A172 (cell line): ENCODE data around the gene PDCD2L. TPM values are rescaled to one million over a fixed set of nuclear protein-coding genes. Genes with fewer than 3 reads are reported as not detected.
"Not testable (repeated sequence)": the region's sequence is repeated elsewhere in the genome, so short reads cannot be mapped to it uniquely, and the experiment has no call there.

Source experiments
- DNase-seq: peaks from one replicate; pipeline ENCODE4 v3.0.0-alpha.2; 2015; ENCODE audit warnings: low spot score
- total RNA-seq: library from RNA; depleted of rRNA; stranded (reverse); fragments of >200 nt; shearing (Covaris generic); gene quantifications from 2 replicates; pipeline ENCODE4 v1.2.3, GENCODE V29; 2014

Gene PDCD2L
- total RNA-seq, 1 experiment from 2014 or later = 42.1 TPM

- DNase-seq = no peak
Observed at GRCh38 chr19:34411216-34411615, 7.0 kb downstream of the PDCD2L start.

- DNase-seq = peak; percentile 35
Observed at GRCh38 chr19:34416021-34416545, 11.9 kb downstream of the PDCD2L start.

- no peak for DNase-seq
Observed at GRCh38 chr19:34418300-34418699, 14.1 kb downstream of the PDCD2L start.

GRCh38 chr19:34426096-34426661 lies 22.0 kb downstream of the PDCD2L start:
- DNase-seq = no peak

GRCh38 chr19:34428549-34429285 lies 24.5 kb downstream of the PDCD2L start:
- no peak for DNase-seq

GRCh38 chr19:34429553-34429952 lies 25.4 kb downstream of the PDCD2L start:
- DNase-seq = no peak

- peak; percentile 55 for DNase-seq
Observed at GRCh38 chr19:34430738-34431625, 26.8 kb downstream of the PDCD2L start.

- DNase-seq = no peak
Observed at GRCh38 chr19:34431681-34432402, 27.6 kb downstream of the PDCD2L start.

GRCh38 chr19:34432797-34433196 lies 28.6 kb downstream of the PDCD2L start:
- DNase-seq = no peak

GRCh38 chr19:34436716-34437115 lies 32.5 kb downstream of the PDCD2L start:
- DNase-seq = no peak

- no peak for DNase-seq
Observed at GRCh38 chr19:34448191-34448590, 44.0 kb downstream of the PDCD2L start.

- no peak for DNase-seq
Observed at GRCh38 chr19:34452723-34453122, 48.5 kb downstream of the PDCD2L start.

GRCh38 chr19:34454091-34454490 lies 49.9 kb downstream of the PDCD2L start:
- DNase-seq = no peak

GRCh38 chr19:34454685-34455084 lies 50.5 kb downstream of the PDCD2L start:
- DNase-seq = no peak

GRCh38 chr19:34455783-34456480 lies 51.7 kb downstream of the PDCD2L start:
- DNase-seq = not testable (repeated sequence)

GRCh38 chr19:34457446-34457845 lies 53.2 kb downstream of the PDCD2L start:
- DNase-seq = no peak

- no peak for DNase-seq
Observed at GRCh38 chr19:34458677-34459076, 54.5 kb downstream of the PDCD2L start.

- DNase-seq = no peak
Observed at GRCh38 chr19:34459614-34460013, 55.4 kb downstream of the PDCD2L start.

GRCh38 chr19:34461375-34462100 lies 57.3 kb downstream of the PDCD2L start:
- DNase-seq = no peak

- not testable (repeated sequence) for DNase-seq
Observed at GRCh38 chr19:34464785-34465184, 60.6 kb downstream of the PDCD2L start.
